Measurements from ENCODE around the gene ERMAP. TPM values are rescaled to one million over a fixed set of nuclear protein-coding genes. Genes with fewer than 3 reads are reported as not detected.

Gene ERMAP
- total and polyA plus RNA-seq, 2 experiments from 2014 or later = 4.1 to 9.5 TPM

GRCh38 chr1:42835422-42835821 lies 18.5 kb downstream of the ERMAP start:
- Histone ChIP-seq H3K9me3 (ENCODE audit: low read depth) (no peaks in the 10 kb centered on the region), H3K4me1 (ENCODE audit: low read depth) (no peaks in the 10 kb centered on the region), H3K27me3 (no peaks in the 10 kb centered on the region), H3K4me3 (no peak overlapping the region), H3K27ac (no peak overlapping the region), H3K36me3 (no peaks in the 10 kb centered on the region)
- TF ChIP-seq, protein P1, sequence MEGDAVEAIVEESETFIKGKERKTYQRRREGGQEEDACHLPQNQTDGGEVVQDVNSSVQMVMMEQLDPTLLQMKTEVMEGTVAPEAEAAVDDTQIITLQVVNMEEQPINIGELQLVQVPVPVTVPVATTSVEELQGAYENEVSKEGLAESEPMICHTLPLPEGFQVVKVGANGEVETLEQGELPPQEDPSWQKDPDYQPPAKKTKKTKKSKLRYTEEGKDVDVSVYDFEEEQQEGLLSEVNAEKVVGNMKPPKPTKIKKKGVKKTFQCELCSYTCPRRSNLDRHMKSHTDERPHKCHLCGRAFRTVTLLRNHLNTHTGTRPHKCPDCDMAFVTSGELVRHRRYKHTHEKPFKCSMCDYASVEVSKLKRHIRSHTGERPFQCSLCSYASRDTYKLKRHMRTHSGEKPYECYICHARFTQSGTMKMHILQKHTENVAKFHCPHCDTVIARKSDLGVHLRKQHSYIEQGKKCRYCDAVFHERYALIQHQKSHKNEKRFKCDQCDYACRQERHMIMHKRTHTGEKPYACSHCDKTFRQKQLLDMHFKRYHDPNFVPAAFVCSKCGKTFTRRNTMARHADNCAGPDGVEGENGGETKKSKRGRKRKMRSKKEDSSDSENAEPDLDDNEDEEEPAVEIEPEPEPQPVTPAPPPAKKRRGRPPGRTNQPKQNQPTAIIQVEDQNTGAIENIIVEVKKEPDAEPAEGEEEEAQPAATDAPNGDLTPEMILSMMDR (IDR thresholded peaks at IDR 0.05; ENCODE audit: low read depth, low read length) = no peak
- no peak for DNase-seq (ENCODE audit: low read depth in 1 of 2, low spot score in 1 of 2)

DNA sequence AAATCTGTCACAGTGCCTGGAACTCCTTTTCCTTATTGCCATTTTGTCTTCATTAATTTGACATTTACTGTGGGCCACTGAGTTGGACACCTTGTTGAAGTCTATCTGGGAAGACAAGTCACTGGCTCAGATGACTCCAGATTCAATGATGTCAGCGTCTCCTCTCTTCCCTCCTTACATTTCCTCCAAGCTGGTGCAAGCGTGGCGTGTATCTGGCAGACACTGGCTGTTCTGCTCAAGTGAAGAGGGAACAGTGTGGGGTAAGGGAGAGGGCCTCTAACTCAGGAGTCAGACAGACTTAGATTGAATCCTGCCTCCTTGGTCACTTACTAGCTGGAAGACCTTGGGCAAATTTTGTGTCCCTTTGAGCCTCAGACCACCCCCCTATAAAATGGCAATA lies 20.8 kb downstream of the ERMAP start:
- H3K4me1 ChIP-seq (ENCODE audit: low read depth) = no peaks in the 10 kb centered on the region
- H3K9me3 ChIP-seq (ENCODE audit: low read depth) = no peaks in the 10 kb centered on the region
- H3K27me3 ChIP-seq = no peaks in the 10 kb centered on the region
- H3K4me3 ChIP-seq = no peak overlapping the region
- TF ChIP-seq, protein P1 (IDR thresholded peaks at IDR 0.05; ENCODE audit: low read depth, low read length) = no peak
- peaks cover 3% of the 10 kb centered on the region for H3K36me3 ChIP-seq
- DNase-seq (ENCODE audit: low read depth in 1 of 2, low spot score in 1 of 2) = no peak
- no peak overlapping the region for H3K27ac ChIP-seq

- Histone ChIP-seq H3K4me3 (no peak overlapping the region), H3K4me1 (ENCODE audit: low read depth) (no peaks in the 10 kb centered on the region), H3K36me3 (peaks cover 3% of the 10 kb centered on the region), H3K9me3 (ENCODE audit: low read depth) (no peaks in the 10 kb centered on the region), H3K27me3 (no peaks in the 10 kb centered on the region), H3K27ac (no peak overlapping the region)
- no peak for DNase-seq (ENCODE audit: low read depth in 1 of 2, low spot score in 1 of 2)
- TF ChIP-seq, protein P1 (IDR thresholded peaks at IDR 0.05; ENCODE audit: low read depth, low read length) = no peak
Observed at GRCh38 chr1:42838482-42839190, 21.7 kb downstream of the ERMAP start.

GRCh38 chr1:42841010-42841409 lies 24.1 kb downstream of the ERMAP start:
- H3K9me3 ChIP-seq (ENCODE audit: low read depth) = no peaks in the 10 kb centered on the region
- H3K4me3 ChIP-seq = no peak overlapping the region
- DNase-seq (ENCODE audit: low read depth in 1 of 2, low spot score in 1 of 2) = no peak
- no peaks in the 10 kb centered on the region for H3K27me3 ChIP-seq
- no peak overlapping the region for H3K27ac ChIP-seq
- peaks cover 3% of the 10 kb centered on the region for H3K36me3 ChIP-seq
- TF ChIP-seq, protein P1 (IDR thresholded peaks at IDR 0.05; ENCODE audit: low read depth, low read length) = no peak
- no peaks in the 10 kb centered on the region for H3K4me1 ChIP-seq (ENCODE audit: low read depth)

GRCh38 chr1:42841440-42842147 lies 24.7 kb downstream of the ERMAP start:
- Histone ChIP-seq H3K4me1 (ENCODE audit: low read depth) (no peaks in the 10 kb centered on the region), H3K27me3 (no peaks in the 10 kb centered on the region), H3K4me3 (no peak overlapping the region), H3K27ac (no peak overlapping the region), H3K36me3 (peaks cover 3% of the 10 kb centered on the region), H3K9me3 (ENCODE audit: low read depth) (no peaks in the 10 kb centered on the region)
- TF ChIP-seq, protein P1 (IDR thresholded peaks at IDR 0.05; ENCODE audit: low read depth, low read length) = no peak
- DNase-seq (ENCODE audit: low read depth in 1 of 2, low spot score in 1 of 2) = no peak
